Measurements from ENCODE around the gene AKR1D1. TPM values are rescaled to one million over a fixed set of nuclear protein-coding genes. Genes with fewer than 3 reads are reported as not detected.
"Not testable (repeated sequence)": the region's sequence is repeated elsewhere in the genome, so short reads cannot be mapped to it uniquely, and the experiment has no call there.

The AKR1D1 gene
- total RNA-seq, 4 donors from 2014 or later: 0.20 TPM; not detected in 3

DNA sequence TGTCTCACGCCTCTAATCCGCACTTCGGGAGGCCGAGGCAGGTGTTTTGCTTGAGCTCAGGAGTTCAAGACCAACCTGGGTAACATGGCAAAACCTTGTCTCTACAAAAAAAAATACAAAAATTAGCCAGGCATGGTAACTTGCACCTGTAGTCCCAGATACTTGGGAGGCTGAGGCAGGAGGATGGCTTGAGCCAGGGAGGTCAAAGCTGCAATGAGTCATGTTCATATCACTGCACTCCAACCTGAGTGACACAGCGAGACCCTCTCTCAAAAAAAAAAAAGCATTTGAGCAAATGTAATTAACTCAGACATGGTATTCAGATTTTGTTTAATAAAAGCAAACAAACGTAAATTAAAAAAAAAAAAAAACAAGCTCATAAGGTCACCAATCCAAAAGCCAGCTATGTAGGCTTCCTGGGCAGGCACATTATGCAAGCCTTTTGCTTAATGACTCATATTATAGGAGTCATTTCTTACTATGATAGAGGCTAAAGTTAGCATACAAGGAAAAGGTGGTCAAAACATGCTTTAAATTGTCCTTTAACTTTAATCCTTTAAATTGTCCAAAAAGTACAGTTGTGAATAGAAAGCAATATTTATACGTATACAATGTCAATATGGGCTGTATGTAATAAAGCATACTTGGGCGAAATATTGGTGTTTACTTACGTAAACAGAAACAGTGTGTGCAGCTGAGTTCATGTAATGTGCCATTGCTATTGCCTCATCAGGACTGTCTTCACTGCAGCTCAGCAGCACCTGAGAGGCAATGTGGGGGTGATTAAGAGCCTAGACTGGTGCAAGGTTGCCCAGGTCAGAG is 13.0 kb downstream of the AKR1D1 start:
- in situ Hi-C loops (cut with MboI; ENCODE audit: low sequenced_read_pairs in 4 of 4): no loop called here
- no peak for DNase-seq
- intact Hi-C loops (cut with DNase I; ENCODE audit: low total_unique reads): no loop called here
- H3K9me3 ChIP-seq: no peaks in the 10 kb centered on the region
- ATAC-seq: no peak
- H3K27me3 ChIP-seq: peaks cover 0 to 2% (median 0%) of the 10 kb centered on the region in 3 donors
- no peak overlapping the region for H3K4me3 ChIP-seq
- TF ChIP-seq, protein P1, sequence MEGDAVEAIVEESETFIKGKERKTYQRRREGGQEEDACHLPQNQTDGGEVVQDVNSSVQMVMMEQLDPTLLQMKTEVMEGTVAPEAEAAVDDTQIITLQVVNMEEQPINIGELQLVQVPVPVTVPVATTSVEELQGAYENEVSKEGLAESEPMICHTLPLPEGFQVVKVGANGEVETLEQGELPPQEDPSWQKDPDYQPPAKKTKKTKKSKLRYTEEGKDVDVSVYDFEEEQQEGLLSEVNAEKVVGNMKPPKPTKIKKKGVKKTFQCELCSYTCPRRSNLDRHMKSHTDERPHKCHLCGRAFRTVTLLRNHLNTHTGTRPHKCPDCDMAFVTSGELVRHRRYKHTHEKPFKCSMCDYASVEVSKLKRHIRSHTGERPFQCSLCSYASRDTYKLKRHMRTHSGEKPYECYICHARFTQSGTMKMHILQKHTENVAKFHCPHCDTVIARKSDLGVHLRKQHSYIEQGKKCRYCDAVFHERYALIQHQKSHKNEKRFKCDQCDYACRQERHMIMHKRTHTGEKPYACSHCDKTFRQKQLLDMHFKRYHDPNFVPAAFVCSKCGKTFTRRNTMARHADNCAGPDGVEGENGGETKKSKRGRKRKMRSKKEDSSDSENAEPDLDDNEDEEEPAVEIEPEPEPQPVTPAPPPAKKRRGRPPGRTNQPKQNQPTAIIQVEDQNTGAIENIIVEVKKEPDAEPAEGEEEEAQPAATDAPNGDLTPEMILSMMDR (IDR thresholded peaks at IDR 0.05 in 4 of 5, conservative IDR thresholded peaks at IDR 0.05 in 1 of 5): no peak
- no peak for TF ChIP-seq POLR2A (IDR thresholded peaks at IDR 0.05)
- no peaks in the 10 kb centered on the region for H3K4me1 ChIP-seq
- H3K36me3 ChIP-seq: no peaks in the 10 kb centered on the region
- H3K27ac ChIP-seq: no peak overlapping the region

DNA sequence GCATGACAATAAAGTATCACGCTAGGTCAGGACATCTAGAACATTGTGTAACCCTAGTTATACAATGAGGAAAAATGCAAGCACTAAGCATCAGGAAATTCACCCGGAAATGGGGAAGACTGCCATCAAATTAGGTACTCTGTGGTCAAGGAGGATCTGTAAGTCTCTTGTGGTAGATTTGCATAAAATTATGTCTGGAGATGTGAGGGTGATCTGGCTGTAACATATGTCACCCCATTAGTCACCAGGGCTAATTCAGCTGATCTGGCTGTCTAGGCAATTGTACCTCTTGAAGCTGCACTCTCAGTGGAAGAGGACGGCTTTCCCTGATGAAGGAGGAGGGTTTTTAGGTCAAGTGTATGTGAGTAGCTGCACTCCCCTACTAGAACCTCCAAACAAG is 14.8 kb downstream of the AKR1D1 start:
- H3K27me3 ChIP-seq: no peaks in the 10 kb centered on the region
- TF ChIP-seq, protein P1 (IDR thresholded peaks at IDR 0.05 in 4 of 5, conservative IDR thresholded peaks at IDR 0.05 in 1 of 5): no peak
- no peak for TF ChIP-seq POLR2A (IDR thresholded peaks at IDR 0.05)
- DNase-seq: no peak
- in situ Hi-C loops (cut with MboI; ENCODE audit: low sequenced_read_pairs in 4 of 4) (no loop called here), intact Hi-C loops (cut with DNase I; ENCODE audit: low total_unique reads) (no loop called here)
- H3K4me3 ChIP-seq: no peak overlapping the region
- no peaks in the 10 kb centered on the region for H3K9me3 ChIP-seq
- no peak for ATAC-seq
- no peak overlapping the region for H3K27ac ChIP-seq
- H3K4me1 ChIP-seq: no peaks in the 10 kb centered on the region
- H3K36me3 ChIP-seq: no peaks in the 10 kb centered on the region

- ATAC-seq; H3K9me3 ChIP-seq; H3K4me3 ChIP-seq; H3K27me3 ChIP-seq; H3K27ac ChIP-seq; in situ Hi-C loops (cut with MboI; ENCODE audit: low sequenced_read_pairs in 4 of 4); H3K4me1 ChIP-seq; DNase-seq; H3K36me3 ChIP-seq; intact Hi-C loops (cut with DNase I; ENCODE audit: low total_unique reads): not testable (repeated sequence)
These were observed 15.6 kb downstream of the AKR1D1 start for GRCh38 chr7:138091840-138092239.

GRCh38 chr7:138092486-138093028 is 16.3 kb downstream of the AKR1D1 start:
- ATAC-seq (no peak), DNase-seq (no peak)
- no peaks in the 10 kb centered on the region for H3K36me3 ChIP-seq
- in situ Hi-C loops (cut with MboI; ENCODE audit: low sequenced_read_pairs in 4 of 4) (no loop called here), intact Hi-C loops (cut with DNase I; ENCODE audit: low total_unique reads) (no loop called here)
- TF ChIP-seq, protein P1 (IDR thresholded peaks at IDR 0.05 in 4 of 5, conservative IDR thresholded peaks at IDR 0.05 in 1 of 5): no peak
- no peak for TF ChIP-seq POLR2A (IDR thresholded peaks at IDR 0.05)
- H3K27me3 ChIP-seq: no peaks in the 10 kb centered on the region
- no peaks in the 10 kb centered on the region for H3K9me3 ChIP-seq
- no peak overlapping the region for H3K27ac ChIP-seq
- no peak overlapping the region for H3K4me3 ChIP-seq
- H3K4me1 ChIP-seq: no peaks in the 10 kb centered on the region

DNA sequence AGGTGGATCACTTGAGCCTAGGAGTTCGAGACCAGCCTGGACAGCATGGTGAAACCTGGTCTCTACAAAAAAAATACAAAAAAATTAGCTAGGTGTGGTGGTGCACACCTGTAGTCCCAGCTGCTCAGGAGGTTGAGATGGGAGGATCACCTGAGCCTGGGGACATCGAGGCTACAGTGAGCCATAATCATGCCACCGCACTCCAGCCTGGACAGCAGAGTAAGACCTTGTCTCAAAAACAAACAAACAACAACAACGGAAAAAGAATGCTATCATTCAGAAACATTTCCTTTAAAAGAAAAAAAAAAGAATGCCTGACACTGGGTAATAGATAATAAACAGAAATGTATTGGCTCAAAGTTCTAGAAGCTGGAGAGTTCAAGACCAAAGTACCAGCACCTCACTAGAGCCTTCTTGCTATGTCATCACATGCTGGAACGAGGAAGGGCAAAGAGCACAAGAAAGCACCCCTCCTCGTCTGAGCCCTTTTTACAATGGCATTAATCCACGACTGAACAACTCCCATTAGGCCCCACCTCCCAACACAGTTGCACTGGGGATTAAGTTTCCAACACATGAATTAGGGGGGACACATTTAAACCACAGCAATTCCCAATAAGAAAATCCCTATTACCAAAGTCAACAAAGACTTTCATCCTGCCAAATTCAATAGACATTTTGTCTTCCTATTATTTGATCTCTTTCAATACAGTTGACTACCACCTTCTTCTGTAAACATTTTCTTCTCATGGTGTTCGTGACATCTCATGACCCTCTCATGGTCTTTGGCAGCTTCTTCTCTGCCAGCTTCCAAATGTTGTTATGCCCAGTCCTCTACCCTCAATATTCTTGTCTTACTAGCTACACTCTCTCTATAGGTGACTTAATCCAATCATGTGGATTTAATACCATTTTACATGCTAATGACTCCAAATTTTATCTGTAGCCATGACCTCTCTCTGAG is 20.0 kb downstream of the AKR1D1 start:
- ATAC-seq: no peak
- intact Hi-C loops (cut with DNase I; ENCODE audit: low total_unique reads) (no loop called here), in situ Hi-C loops (cut with MboI; ENCODE audit: low sequenced_read_pairs in 4 of 4) (no loop called here)
- Histone ChIP-seq H3K4me1 (no peaks in the 10 kb centered on the region), H3K27me3 (no peaks in the 10 kb centered on the region), H3K9me3 (no peaks in the 10 kb centered on the region), H3K36me3 (no peaks in the 10 kb centered on the region), H3K4me3 (no peak overlapping the region), H3K27ac (no peak overlapping the region)
- no peak for DNase-seq
- no peak for TF ChIP-seq POLR2A (IDR thresholded peaks at IDR 0.05)
- TF ChIP-seq, protein P1 (IDR thresholded peaks at IDR 0.05 in 4 of 5, conservative IDR thresholded peaks at IDR 0.05 in 1 of 5): no peak

All from gastrocnemius medialis (tissue), 4 donors.